ENCODE measurements around the gene SHISA8.

GRCh38 chr22:41911001-41911611 lies 3.8 kb downstream of the SHISA8 start:
- TF ChIP-seq TEAD2 (CRISPR knock-in tag; IDR thresholded peaks at IDR 0.05) (no peak), SUZ12 (IDR thresholded peaks at IDR 0.05; ENCODE audit: low read depth, low read length) (no peak), BHLHE40 (IDR thresholded peaks at IDR 0.05; ENCODE audit: low read length) (no peak)

All from HepG2 (cell line).